Activated CD4-positive, alpha-beta T cell treated with anti-CD3 and anti-CD28 coated beads for 36 hours (primary cell): ENCODE results near the gene ZNF628. TPM values are rescaled to one million over a fixed set of nuclear protein-coding genes. Genes with fewer than 3 reads are reported as not detected.

Source experiments
- ATAC-seq: fragments of 200-7000 bp; cut with Tn5 transposase; one replicate; pipeline ENCODE4 v1.10.0; 2021; ENCODE audit warnings: mild to moderate bottlenecking, moderate library complexity
- CTCF ChIA-PET: fragments of 350-600 bp; sonication (Branson Sonifier 250); formaldehyde crosslinking; loops from one replicate; lab custom pipeline; 2021; ENCODE audit warnings: antibody characterized with exemption; lab: Charles Lee
- POLR2A ChIA-PET: fragments of 350-600 bp; sonication (Branson Sonifier 250); formaldehyde crosslinking; loops from one replicate; lab custom pipeline; 2021; ENCODE audit warnings: antibody characterized with exemption, inconsistent platforms; lab: Charles Lee
- DNase-seq: peaks from one replicate; pipeline ENCODE4 v3.0.0-alpha.2; 2020
- H3K27ac Mint-ChIP-seq: one replicate; pipeline ENCODE4 v1.8.0; 2021; ENCODE audit warnings: mixed read lengths
- H3K27me3 Mint-ChIP-seq: one replicate; pipeline ENCODE4 v1.8.0; 2021; ENCODE audit warnings: mixed read lengths
- H3K36me3 Mint-ChIP-seq: one replicate; pipeline ENCODE4 v1.8.0; 2021; ENCODE audit warnings: low read depth, mixed read lengths
- H3K4me1 Mint-ChIP-seq: one replicate; pipeline ENCODE4 v1.8.0; 2021; ENCODE audit warnings: mixed read lengths
- H3K4me3 Mint-ChIP-seq: one replicate; pipeline ENCODE4 v1.8.0; 2021; ENCODE audit warnings: mild to moderate bottlenecking, moderate library complexity, mixed read lengths
- H3K9me3 Mint-ChIP-seq: one replicate; pipeline ENCODE4 v1.8.0; 2021; ENCODE audit warnings: low read depth, mixed read lengths
- intact Hi-C, 2 experiments: fragments of 100-400 bp; cut with DNase I in 1 of 2; cut with micrococcal nuclease in 1 of 2; formaldehyde crosslinking; loops; one replicate each; pipeline versions ENCODE4 v1.14.2 to v1.15.1; 2022 to 2024; cut with DNase I, micrococcal nuclease
- total RNA-seq, 2 experiments: library from RNA; stranded (reverse); gene quantifications; one replicate each; pipeline ENCODE4 v1.2.3, GENCODE V29; 2021

ZNF628 gene
- total RNA-seq, 2 experiments from 2014 or later: 5.6 to 6.8 TPM

DNA sequence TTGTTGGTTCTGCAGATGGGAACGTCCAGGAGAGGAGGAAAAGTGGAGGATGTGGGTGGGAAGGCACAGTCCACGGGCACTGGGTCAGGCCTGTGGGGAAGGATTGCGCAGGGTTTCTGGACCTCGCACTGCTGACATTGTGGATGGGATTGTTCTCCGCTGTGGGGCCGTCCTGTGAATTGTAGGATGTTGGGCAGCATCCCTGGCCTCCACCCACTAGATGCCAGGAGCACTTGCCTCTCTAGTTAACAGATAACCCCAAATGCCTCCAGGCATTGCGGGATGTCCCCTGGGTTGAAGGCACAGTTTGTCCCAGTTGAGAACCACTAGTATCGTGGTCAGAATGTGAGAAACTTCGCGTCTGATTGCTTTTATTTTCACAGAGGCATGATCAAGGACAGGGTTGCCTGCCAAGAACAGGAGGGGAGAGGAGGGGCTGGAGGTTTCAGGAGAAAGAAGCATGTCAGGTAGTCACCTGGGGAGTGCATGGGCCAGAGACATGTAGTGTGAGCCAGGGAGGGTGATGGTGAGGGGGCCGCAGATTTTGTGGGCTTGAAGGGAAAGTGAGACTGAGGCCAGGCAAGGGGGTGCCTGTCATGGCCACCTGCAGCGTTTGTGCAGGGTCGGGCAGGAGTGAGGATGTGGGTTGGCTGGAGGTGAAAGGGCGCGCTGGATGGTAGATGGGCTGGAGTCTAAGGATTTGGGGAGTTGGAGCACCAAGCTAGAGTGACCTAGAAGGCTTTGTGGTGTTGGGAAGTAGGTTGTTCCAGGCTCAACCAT is 3.2 kb downstream of the ZNF628 start:
- DNase-seq: no peak
- ChIA-PET CTCF (interaction anchor here (0.7 to 1.3 kb wide), 2 partner anchors 24 to 119 kb away, joined by 3 to 4 read pairs; no protein-coding TSS in a partner anchor), POLR2A (no interaction called here)
- peaks cover 35% of the 10 kb centered on the region for H3K4me1 Mint-ChIP-seq
- H3K27me3 Mint-ChIP-seq: no peaks in the 10 kb centered on the region
- H3K36me3 Mint-ChIP-seq: peaks cover 5% of the 10 kb centered on the region
- no peak overlapping the region for H3K4me3 Mint-ChIP-seq
- ATAC-seq: no peak
- H3K9me3 Mint-ChIP-seq: no peaks in the 10 kb centered on the region
- H3K27ac Mint-ChIP-seq: peak overlapping the region; percentile 51
- intact Hi-C loops: no loop called here

- no peak for DNase-seq
- POLR2A ChIA-PET: interaction anchor here (1.0 kb wide), 1 partner anchor 19 kb away, joined by 4 read pairs; no protein-coding TSS in a partner anchor
- peaks cover 33% of the 10 kb centered on the region for H3K4me1 Mint-ChIP-seq
- intact Hi-C loops: no loop called here
- CTCF ChIA-PET: no interaction called here
- H3K36me3 Mint-ChIP-seq: peaks cover 5% of the 10 kb centered on the region
- no peaks in the 10 kb centered on the region for H3K9me3 Mint-ChIP-seq
- ATAC-seq: no peak
- no peak overlapping the region for H3K27ac Mint-ChIP-seq
- H3K27me3 Mint-ChIP-seq: no peaks in the 10 kb centered on the region
- H3K4me3 Mint-ChIP-seq: no peak overlapping the region
These were observed 4.9 kb downstream of the ZNF628 start for GRCh38 chr19:55481148-55481793.

- no peaks in the 10 kb centered on the region for H3K9me3 Mint-ChIP-seq
- no peak overlapping the region for H3K4me3 Mint-ChIP-seq
- POLR2A ChIA-PET: interaction anchor here (1.0 kb wide), 1 partner anchor 20 kb away, joined by 4 read pairs; no protein-coding TSS in a partner anchor
- H3K4me1 Mint-ChIP-seq: peaks cover 33% of the 10 kb centered on the region
- H3K27me3 Mint-ChIP-seq: no peaks in the 10 kb centered on the region
- H3K36me3 Mint-ChIP-seq: peaks cover 5% of the 10 kb centered on the region
- no peak overlapping the region for H3K27ac Mint-ChIP-seq
- CTCF ChIA-PET: no interaction called here
- ATAC-seq (no peak), DNase-seq (no peak)
- intact Hi-C loops: no loop called here
These were observed 5.4 kb downstream of the ZNF628 start for GRCh38 chr19:55481794-55482155.

GRCh38 chr19:55482156-55482961 is 5.9 kb downstream of the ZNF628 start:
- ATAC-seq (no peak), DNase-seq (no peak)
- Mint-ChIP-seq H3K27ac (no peak overlapping the region), H3K4me3 (no peak overlapping the region), H3K4me1 (peaks cover 37% of the 10 kb centered on the region), H3K9me3 (no peaks in the 10 kb centered on the region), H3K36me3 (peaks cover 5% of the 10 kb centered on the region), H3K27me3 (no peaks in the 10 kb centered on the region)
- CTCF ChIA-PET: no interaction called here
- intact Hi-C loops: no loop called here
- POLR2A ChIA-PET: interaction anchor here (1.0 kb wide), 1 partner anchor 20 kb away, joined by 4 read pairs; no protein-coding TSS in a partner anchor

- no peak for ATAC-seq
- CTCF ChIA-PET: no interaction called here
- Mint-ChIP-seq H3K27me3 (no peaks in the 10 kb centered on the region), H3K36me3 (peaks cover 5% of the 10 kb centered on the region), H3K4me1 (peaks cover 36% of the 10 kb centered on the region), H3K9me3 (no peaks in the 10 kb centered on the region), H3K27ac (no peak overlapping the region), H3K4me3 (no peak overlapping the region)
- POLR2A ChIA-PET: interaction anchor here (0.6 kb wide), 1 partner anchor 32 kb away, joined by 4 read pairs; no protein-coding TSS in a partner anchor
- DNase-seq: no peak
- intact Hi-C loops: no loop called here
These were observed 6.7 kb downstream of the ZNF628 start for GRCh38 chr19:55482967-55483705.

GRCh38 chr19:55483706-55484592 is 7.5 kb downstream of the ZNF628 start:
- H3K27ac Mint-ChIP-seq: no peak overlapping the region
- no peaks in the 10 kb centered on the region for H3K9me3 Mint-ChIP-seq
- H3K4me1 Mint-ChIP-seq: peaks cover 28% of the 10 kb centered on the region
- H3K27me3 Mint-ChIP-seq: no peaks in the 10 kb centered on the region
- no peak for DNase-seq
- ChIA-PET CTCF (interaction anchor here (0.9 to 1.6 kb wide), 3 partner anchors 10 to 20 kb away, joined by 3 to 6 read pairs (median 3); no protein-coding TSS in a partner anchor), POLR2A (interaction anchor here (0.6 to 1.2 kb wide), 3 partner anchors 8 to 33 kb away, joined by 3 to 4 read pairs (median 4); partner anchors contain the start of gene ZNF628)
- intact Hi-C loops: no loop called here
- ATAC-seq: no peak
- peaks cover under 1% of the 10 kb centered on the region for H3K36me3 Mint-ChIP-seq
- H3K4me3 Mint-ChIP-seq: peak overlapping the region; percentile 75

GRCh38 chr19:55484593-55485438 is 8.4 kb downstream of the ZNF628 start, which contains the start of gene NAT14:
NAT14 (plus strand) TSS chr19:55485188; CDS start chr19:55485709, 521 bp downstream.
- Mint-ChIP-seq H3K27me3 (no peaks in the 10 kb centered on the region), H3K4me1 (peaks cover 21% of the 10 kb centered on the region), H3K9me3 (no peaks in the 10 kb centered on the region), H3K27ac (peak within 1 kb of the TSS; percentile 78), H3K36me3 (no peaks in the 10 kb centered on the region), H3K4me3 (peak within 1 kb of the TSS; percentile 75)
- DNase-seq (peak; percentile 75), ATAC-seq (peak; percentile 74)
- ChIA-PET POLR2A (interaction anchor here (0.7 to 1.2 kb wide), 3 partner anchors 8 to 145 kb away, joined by 3 to 4 read pairs (median 3); partner anchors contain the start of genes KMT5C and ZNF628), CTCF (interaction anchor here (0.6 to 1.6 kb wide), 7 partner anchors 10 to 170 kb away, joined by 3 to 6 read pairs (median 3); no protein-coding TSS in a partner anchor)
- intact Hi-C loops: loop anchor here in 1 of 2 experiments (1.0 kb wide), 2 partner anchors 24 to 100 kb away; partner anchors contain the start of genes ISOC2 and RPL28

DNA sequence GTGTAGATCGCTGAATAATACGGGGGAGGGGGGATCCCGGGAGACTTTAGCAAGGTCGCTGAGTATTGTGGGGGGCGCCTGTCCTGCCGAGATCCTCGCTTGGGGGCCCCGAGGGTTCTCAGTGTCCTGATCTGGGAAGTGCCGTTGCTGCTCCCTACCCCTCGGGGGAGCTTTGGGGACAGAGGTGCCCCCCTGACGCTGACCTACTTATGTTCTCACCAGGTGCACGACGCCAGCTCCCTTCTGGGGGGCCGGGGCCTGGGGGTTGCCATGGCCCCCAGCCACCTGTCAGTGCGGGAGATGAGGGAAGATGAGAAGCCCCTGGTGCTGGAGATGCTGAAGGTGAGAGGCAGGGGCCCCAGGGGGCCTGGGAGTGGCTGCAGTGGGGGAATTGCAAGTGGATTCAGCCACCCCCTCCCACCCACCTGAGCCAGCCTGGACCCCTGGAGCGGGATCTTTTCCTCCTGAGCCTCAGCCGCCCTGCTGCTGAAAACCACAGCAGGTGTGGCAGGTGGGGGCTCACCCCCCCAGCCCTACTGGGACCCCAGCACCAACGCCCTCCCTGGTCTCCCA is 9.1 kb downstream of the ZNF628 start:
- peaks cover 18% of the 10 kb centered on the region for H3K4me1 Mint-ChIP-seq
- ATAC-seq (no peak), DNase-seq (no peak)
- ChIA-PET CTCF (interaction anchor here (0.6 to 1.6 kb wide), 7 partner anchors 11 to 169 kb away, joined by 3 to 6 read pairs (median 3); no protein-coding TSS in a partner anchor), POLR2A (interaction anchor here (0.5 to 1.2 kb wide), 5 partner anchors 9 to 1899 kb away, joined by 3 to 6 read pairs (median 3); partner anchors contain the start of genes KMT5C and ZNF628)
- intact Hi-C loops: loop anchor here in 1 of 2 experiments (1.0 kb wide), 2 partner anchors 24 to 100 kb away; partner anchors contain the start of genes ISOC2 and RPL28
- H3K27me3 Mint-ChIP-seq: no peaks in the 10 kb centered on the region
- peak overlapping the region; percentile 78 for H3K27ac Mint-ChIP-seq
- no peaks in the 10 kb centered on the region for H3K9me3 Mint-ChIP-seq
- no peaks in the 10 kb centered on the region for H3K36me3 Mint-ChIP-seq
- peak overlapping the region; percentile 75 for H3K4me3 Mint-ChIP-seq
